ENCODE data around the gene CCDC167. TPM values are rescaled to one million over a fixed set of nuclear protein-coding genes. Genes with fewer than 3 reads are reported as not detected.

The CCDC167 gene
- total RNA-seq, 1 donor from 2014 or later: 24.0 TPM

GRCh38 chr6:37483252-37483901, 16.3 kb downstream of the CCDC167 start:
- H3K27ac ChIP-seq (ENCODE audit: low read depth, low read length): no peak overlapping the region
- H3K27me3 Mint-ChIP-seq (ENCODE audit: low read depth, unreplicated experiment): no peaks in the 10 kb centered on the region
- H3K36me3 ChIP-seq (ENCODE audit: insufficient read depth, low read length): peaks cover 5% of the 10 kb centered on the region
- H2AFZ ChIP-seq (ENCODE audit: low read depth, low read length): no peak overlapping the region
- H3K79me2 ChIP-seq (ENCODE audit: insufficient read depth, low read length): no peaks in the 10 kb centered on the region
- DNase-seq (ENCODE audit: low read depth) (no peak), FAIRE-seq (no peak)
- no peak overlapping the region for H3K4me3 ChIP-seq (ENCODE audit: insufficient read depth, low read depth, low read length)
- H3K9ac ChIP-seq (ENCODE audit: low read length): no peak overlapping the region
- no peaks in the 10 kb centered on the region for H3K9me3 ChIP-seq (ENCODE audit: insufficient read depth, low read depth, low read length)
- H4K20me1 ChIP-seq (ENCODE audit: insufficient read depth, low read length): peaks cover 24% of the 10 kb centered on the region
- no peak overlapping the region for H3K4me2 ChIP-seq (ENCODE audit: low read length)
- H3K9me3 Mint-ChIP-seq (ENCODE audit: unreplicated experiment): no peaks in the 10 kb centered on the region
- no peak for TF ChIP-seq CTCF (IDR thresholded peaks at IDR 0.05; ENCODE audit: insufficient read depth, low read depth, low read length)
- no peak for TF ChIP-seq EZH2 (IDR thresholded peaks at IDR 0.05; ENCODE audit: insufficient read depth, low read length)
- H3K4me1 Mint-ChIP-seq (ENCODE audit: low read depth, unreplicated experiment): no peaks in the 10 kb centered on the region
- no peak overlapping the region for H3K4me3 Mint-ChIP-seq (ENCODE audit: unreplicated experiment)
- no peaks in the 10 kb centered on the region for H3K27me3 ChIP-seq (ENCODE audit: insufficient read depth, low read length)
- H3K36me3 Mint-ChIP-seq (ENCODE audit: low read depth, unreplicated experiment): peaks cover 16% of the 10 kb centered on the region
- no peaks in the 10 kb centered on the region for H3K4me1 ChIP-seq (ENCODE audit: insufficient read depth, low read length)
- no peak overlapping the region for H3K27ac Mint-ChIP-seq (ENCODE audit: unreplicated experiment)

- Histone ChIP-seq H3K36me3 (ENCODE audit: insufficient read depth, low read length) (peaks cover 6% of the 10 kb centered on the region), H3K4me1 (ENCODE audit: insufficient read depth, low read length) (no peaks in the 10 kb centered on the region), H3K9ac (ENCODE audit: low read length) (no peak overlapping the region), H2AFZ (ENCODE audit: low read depth, low read length) (no peak overlapping the region), H3K4me2 (ENCODE audit: low read length) (no peak overlapping the region), H3K4me3 (ENCODE audit: insufficient read depth, low read depth, low read length) (no peak overlapping the region), H3K27ac (ENCODE audit: low read depth, low read length) (no peak overlapping the region), H3K9me3 (ENCODE audit: insufficient read depth, low read depth, low read length) (no peaks in the 10 kb centered on the region), H3K27me3 (ENCODE audit: insufficient read depth, low read length) (no peaks in the 10 kb centered on the region), H4K20me1 (ENCODE audit: insufficient read depth, low read length) (peaks cover 17% of the 10 kb centered on the region), H3K79me2 (ENCODE audit: insufficient read depth, low read length) (no peaks in the 10 kb centered on the region)
- TF ChIP-seq CTCF (IDR thresholded peaks at IDR 0.05; ENCODE audit: insufficient read depth, low read depth, low read length): no peak
- no peak for TF ChIP-seq EZH2 (IDR thresholded peaks at IDR 0.05; ENCODE audit: insufficient read depth, low read length)
- FAIRE-seq (no peak), DNase-seq (ENCODE audit: low read depth) (no peak)
- Mint-ChIP-seq H3K36me3 (ENCODE audit: low read depth, unreplicated experiment) (peaks cover 16% of the 10 kb centered on the region), H3K27me3 (ENCODE audit: low read depth, unreplicated experiment) (no peaks in the 10 kb centered on the region), H3K27ac (ENCODE audit: unreplicated experiment) (no peak overlapping the region), H3K4me3 (ENCODE audit: unreplicated experiment) (no peak overlapping the region), H3K9me3 (ENCODE audit: unreplicated experiment) (no peaks in the 10 kb centered on the region), H3K4me1 (ENCODE audit: low read depth, unreplicated experiment) (no peaks in the 10 kb centered on the region)
These were observed 17.0 kb downstream of the CCDC167 start for GRCh38 chr6:37482606-37483251.
